Fibroblast of lung (primary cell): ENCODE results near the gene MYO1D. TPM values are rescaled to one million over a fixed set of nuclear protein-coding genes. Genes with fewer than 3 reads are reported as not detected.

Experiments
- DNase-seq, 2 donors: peaks; one replicate each; pipeline versions ENCODE4 v3.0.0 to v3.0.0-alpha.2; 2010; ENCODE audit warnings: low read depth in 2 of 2
- H2AFZ ChIP-seq: 2 replicates; pipeline ENCODE4 v1.5.1; 2012; ENCODE audit warnings: low read length, control low read depth, inconsistent platforms
- H3K27ac ChIP-seq: 2 replicates; pipeline ENCODE4 v1.5.1; 2011; ENCODE audit warnings: low read length, control low read depth; ENCODE audit not compliant: insufficient read depth
- H3K27me3 ChIP-seq: 2 replicates; pipeline ENCODE4 v1.5.1; 2011; ENCODE audit warnings: mild to moderate bottlenecking, low read length; ENCODE audit not compliant: control insufficient read depth, insufficient read depth
- H3K36me3 ChIP-seq: 2 replicates; pipeline ENCODE4 v1.5.1; 2011; ENCODE audit warnings: low read length; ENCODE audit not compliant: control insufficient read depth, insufficient read depth
- H3K4me1 ChIP-seq: 2 replicates; pipeline ENCODE4 v1.5.1; 2011; ENCODE audit warnings: low read length; ENCODE audit not compliant: control insufficient read depth, insufficient read depth; ENCODE audit errors: extremely low read depth
- H3K4me2 ChIP-seq: 2 replicates; pipeline ENCODE4 v1.5.1; 2011; ENCODE audit warnings: low read length, control low read depth; ENCODE audit not compliant: insufficient read depth; ENCODE audit errors: extremely low read depth
- H3K4me3 ChIP-seq, 4 experiments: fragments of 200-600 bp in 1 of 4; sonication (generic) in 1 of 4; replicated peaks in 1 of 4; 2 replicates each; pipeline ENCODE4 v1.5.1; 2011 to 2016; ENCODE audit warnings: low read length in 4 of 4, low read depth in 3 of 4, mild to moderate bottlenecking in 3 of 4, control low read depth in 2 of 4, inconsistent platforms in 1 of 4, mixed read lengths in 1 of 4; ENCODE audit not compliant: insufficient read depth in 1 of 4; ENCODE audit errors: control extremely low read depth in 1 of 4
- H3K79me2 ChIP-seq: 2 replicates; pipeline ENCODE4 v1.5.1; 2012; ENCODE audit warnings: mild to moderate bottlenecking, low read length, inconsistent platforms; ENCODE audit not compliant: control insufficient read depth, insufficient read depth
- H3K9ac ChIP-seq: 2 replicates; pipeline ENCODE4 v1.5.1; 2011; ENCODE audit warnings: mild to moderate bottlenecking, low read length, control low read depth; ENCODE audit not compliant: insufficient read depth
- H3K9me3 ChIP-seq: 2 replicates; pipeline ENCODE4 v1.5.1; 2012; ENCODE audit warnings: low read depth, low read length; ENCODE audit not compliant: control insufficient read depth, insufficient read depth
- H4K20me1 ChIP-seq: 2 replicates; pipeline ENCODE4 v1.5.1; 2011; ENCODE audit warnings: low read length; ENCODE audit not compliant: control insufficient read depth, insufficient read depth; ENCODE audit errors: extremely low read depth
- CTCF ChIP-seq, 2 donors: IDR thresholded peaks in 1 of 2; conservative IDR thresholded peaks in 1 of 2; 1 replicate in 1 of 2; 2 replicates in 1 of 2; pipeline ENCODE4 v1.5.1; 2011 to 2012; ENCODE audit warnings: low read length in 2 of 2, control low read depth in 1 of 2, inconsistent platforms in 1 of 2, low read depth in 1 of 2, mild to moderate bottlenecking in 1 of 2
- EZH2 ChIP-seq: IDR thresholded peaks from 2 replicates; pipeline ENCODE4 v1.5.1; 2012; ENCODE audit warnings: low read length, control low read depth, mild to moderate bottlenecking; ENCODE audit errors: missing control alignments
- polyA plus RNA-seq, 2 donors: library from polyadenylated mRNA; depleted of rRNA in 1 of 2; stranded (reverse) in 1 of 2; unstranded in 1 of 2; fragments of >200 nt; gene quantifications; 2 replicates each; pipeline ENCODE4 v1.2.1, GENCODE V29; 2011 to 2012; ENCODE audit warnings: missing spikeins in 1 of 2
- total RNA-seq: library from RNA; depleted of rRNA; stranded (reverse); fragments of >200 nt; gene quantifications from 2 replicates; pipeline ENCODE4 v1.2.1, GENCODE V29; 2014

The MYO1D gene
- total and polyA plus RNA-seq, 2 donors (not counting 1 experiment from before 2014, with no cell fraction given), result 35.0 to 46.6 TPM

- Histone ChIP-seq H3K9ac (no peak overlapping the region), H3K79me2 (no peaks in the 10 kb centered on the region), H4K20me1 (peaks cover 1% of the 10 kb centered on the region), H2AFZ (no peak overlapping the region), H3K4me2 (no peak overlapping the region), H3K4me3 (no peak overlapping the region), H3K27me3 (no peaks in the 10 kb centered on the region), H3K36me3 (peaks cover 12% of the 10 kb centered on the region), H3K9me3 (no peaks in the 10 kb centered on the region), H3K27ac (no peak overlapping the region), H3K4me1 (no peaks in the 10 kb centered on the region)
- DNase-seq, result no peak
- no peak for TF ChIP-seq CTCF (conservative IDR thresholded peaks at IDR 0.05 in 1 of 2, IDR thresholded peaks at IDR 0.05 in 1 of 2; ENCODE audit: low read depth in 1 of 2, low read length in 2 of 2)
- TF ChIP-seq EZH2, result no peak
Observed at GRCh38 chr17:32471652-32472051, 405.3 kb downstream of the MYO1D start.

GRCh38 chr17:32470405-32471167 lies 406.3 kb downstream of the MYO1D start:
- Histone ChIP-seq H2AFZ (no peak overlapping the region), H3K27ac (no peak overlapping the region), H3K36me3 (peaks cover 12% of the 10 kb centered on the region), H3K4me3 (no peak overlapping the region), H3K79me2 (no peaks in the 10 kb centered on the region), H3K9ac (no peak overlapping the region), H3K9me3 (no peaks in the 10 kb centered on the region), H4K20me1 (peaks cover 1% of the 10 kb centered on the region), H3K27me3 (no peaks in the 10 kb centered on the region), H3K4me1 (no peaks in the 10 kb centered on the region), H3K4me2 (no peak overlapping the region)
- TF ChIP-seq EZH2 (no peak), CTCF (conservative IDR thresholded peaks at IDR 0.05 in 1 of 2, IDR thresholded peaks at IDR 0.05 in 1 of 2; ENCODE audit: low read depth in 1 of 2, low read length in 2 of 2) (no peak)
- no peak for DNase-seq

- H3K27me3 ChIP-seq, result no peaks in the 10 kb centered on the region
- no peak for DNase-seq
- H3K9ac ChIP-seq, result no peak overlapping the region
- no peaks in the 10 kb centered on the region for H3K9me3 ChIP-seq
- H4K20me1 ChIP-seq, result peaks cover 1% of the 10 kb centered on the region
- no peak overlapping the region for H3K4me3 ChIP-seq
- H3K4me2 ChIP-seq, result no peak overlapping the region
- H3K27ac ChIP-seq, result no peak overlapping the region
- TF ChIP-seq CTCF (conservative IDR thresholded peaks at IDR 0.05 in 1 of 2, IDR thresholded peaks at IDR 0.05 in 1 of 2; ENCODE audit: low read depth in 1 of 2, low read length in 2 of 2) (no peak), EZH2 (no peak)
- peaks cover 2% of the 10 kb centered on the region for H3K36me3 ChIP-seq
- H2AFZ ChIP-seq, result no peak overlapping the region
- H3K4me1 ChIP-seq, result no peaks in the 10 kb centered on the region
- H3K79me2 ChIP-seq, result no peaks in the 10 kb centered on the region
Observed at GRCh38 chr17:32467949-32468348, 409.0 kb downstream of the MYO1D start.
